K562 (cell line): ENCODE measurements around the gene CPNE9. TPM values are rescaled to one million over a fixed set of nuclear protein-coding genes. Genes with fewer than 3 reads are reported as not detected.

Source experiments
- ARID3A ChIP-seq: IDR thresholded peaks from 2 replicates; pipeline ENCODE4 v1.6.1; 2012; ENCODE audit warnings: low read depth, low read length, improper control_type of control experiment, borderline replicate concordance
- BMI1 ChIP-seq: fragments of 150-350 bp; IDR thresholded peaks from 2 replicates; pipeline ENCODE4 v1.6.1; 2014; ENCODE audit warnings: low read length
- BRD4 ChIP-seq: fragments of 200-600 bp; sonication (generic); IDR thresholded peaks from 2 replicates; pipeline ENCODE4 v1.6.1; 2017; ENCODE audit warnings: inconsistent platforms
- CBX2 ChIP-seq: fragments of 200-600 bp; sonication (generic); IDR thresholded peaks from one replicate; pipeline ENCODE4 v1.6.1; 2012; ENCODE audit warnings: mild to moderate bottlenecking, low read length, inconsistent platforms; ENCODE audit not compliant: insufficient read depth, poor library complexity, severe bottlenecking
- CGGBP1 ChIP-seq: fragments of 250-450 bp; sonication (Bioruptor Pico); IDR thresholded peaks from 2 replicates; pipeline ENCODE4 v1.9.0; 2021; ENCODE audit warnings: mild to moderate bottlenecking
- EGR1 ChIP-seq: fragments of 450-650 bp; conservative IDR thresholded peaks from 2 replicates; pipeline ENCODE4 v1.6.1; 2017; ENCODE audit warnings: mild to moderate bottlenecking
- ETV5 ChIP-seq: sonication (generic); formaldehyde crosslinking; IDR thresholded peaks from 2 replicates; pipeline ENCODE4 v1.4.0; 2020; ENCODE audit warnings: low read depth, mild to moderate bottlenecking, missing genetic modification reagents
- GABPB2 ChIP-seq: fragments of 250-450 bp; sonication (Bioruptor Pico); conservative IDR thresholded peaks from 2 replicates; pipeline ENCODE4 v1.5.1; 2021; ENCODE audit warnings: mild to moderate bottlenecking
- HMG20A ChIP-seq: fragments of 450-650 bp; formaldehyde crosslinking; conservative IDR thresholded peaks from 2 replicates; pipeline ENCODE4 v1.4.0; 2020; ENCODE audit warnings: mild to moderate bottlenecking, mixed read lengths
- HNRNPH1 ChIP-seq: fragments of 200-400 bp; formaldehyde crosslinking; optimal IDR thresholded peaks from 2 replicates; pipeline ENCODE3; 2017; ENCODE audit warnings: low read depth, mild to moderate bottlenecking, low read length, moderate library complexity
- JUND ChIP-seq, 2 experiments: IDR thresholded peaks; 2 replicates in 1 of 2; 3 replicates in 1 of 2; pipeline ENCODE4 v1.6.1; 2011; ENCODE audit warnings: borderline replicate concordance in 2 of 2, low read depth in 2 of 2, low read length in 2 of 2, improper control_type of control experiment in 1 of 2, missing biosample characterization in 1 of 2, missing genetic modification characterization in 1 of 2, missing genetic modification reagents in 1 of 2
- MITF ChIP-seq: IDR thresholded peaks from 2 replicates; pipeline ENCODE4 v1.6.1; 2014; ENCODE audit warnings: antibody characterized with exemption
- NCOA4 ChIP-seq: fragments of 450-650 bp; IDR thresholded peaks from 2 replicates; pipeline ENCODE4 v1.6.1; 2018; ENCODE audit warnings: mild to moderate bottlenecking; ENCODE audit not compliant: partially characterized antibody
- NEUROD1 ChIP-seq: fragments of 150-350 bp; IDR thresholded peaks from 2 replicates; pipeline ENCODE4 v1.6.1; 2014; ENCODE audit warnings: borderline replicate concordance, low read length, low read depth; ENCODE audit not compliant: partially characterized antibody
- NR1H2 ChIP-seq: sonication (generic); formaldehyde crosslinking; IDR thresholded peaks from 2 replicates; pipeline ENCODE4 v1.4.0; 2020; ENCODE audit warnings: mild to moderate bottlenecking, missing genetic modification reagents
- PHF20 ChIP-seq: fragments of 450-650 bp; IDR thresholded peaks from 2 replicates; pipeline ENCODE4 v1.6.1; 2018; ENCODE audit not compliant: partially characterized antibody
- SMARCC2 ChIP-seq: fragments of 450-650 bp; IDR thresholded peaks from 2 replicates; pipeline ENCODE4 v1.6.1; 2017; ENCODE audit warnings: antibody characterized with exemption, moderate library complexity, mild to moderate bottlenecking, low read depth
- STAG1 ChIP-seq: sonication (generic); formaldehyde crosslinking; IDR thresholded peaks from 2 replicates; pipeline ENCODE4 v1.5.0; 2020; ENCODE audit warnings: missing genetic modification reagents, borderline replicate concordance
- ZBTB5 ChIP-seq: fragments of 450-650 bp; IDR thresholded peaks from 2 replicates; pipeline ENCODE4 v1.6.1; 2017; ENCODE audit warnings: antibody characterized with exemption
- polyA plus RNA-seq, 8 experiments: library from polyadenylated mRNA; depleted of rRNA in 4 of 8; stranded (reverse) in 5 of 8; unstranded in 3 of 8; fragments of >200 nt; fragmentation: Nextera tagmentation in 2 of 8; fragmentation: Illumina TruSeq in 1 of 8; extraction: Ambion mirVana in 2 of 8; extraction: Trizol in 1 of 8; gene quantifications; 2 replicates each; pipeline versions ENCODE4 v1.2.1 to v1.2.3, GENCODE V29; 2011 to 2014; ENCODE audit warnings: inconsistent platforms in 1 of 8, missing spikeins in 1 of 8
- total RNA-seq, 7 experiments: library from RNA; depleted of rRNA in 6 of 7; stranded (reverse); fragments of >200 nt in 6 of 7; fragmentation: Illumina TruSeq in 2 of 7; extraction: Trizol in 2 of 7; gene quantifications; 2 replicates each; pipeline versions ENCODE4 v1.2.1 to v1.2.3, GENCODE V29; 2011 to 2021; ENCODE audit warnings: low replicate concordance in 1 of 7
- TF ChIP-seq, protein P1 (sequence below): IDR thresholded peaks from 2 replicates; pipeline ENCODE4 v1.6.1; 2011; ENCODE audit not compliant: insufficient read length; ENCODE audit errors: extremely low read depth

The CPNE9 gene
- total and polyA plus RNA-seq, 9 of the 15 experiments (the other 6 are each of a cell fraction or from before 2014, with no cell fraction given) = 0.22 to 0.56 (median 0.29) TPM; not detected in 3

- TF ChIP-seq ETV5 = peak; percentile 18; the same call in 1 of the 2 replicates
- no peak for TF ChIP-seq ARID3A
- no peak for TF ChIP-seq BMI1
- TF ChIP-seq GABPB2 (CRISPR knock-in tag) = 0 out of 2 replicates have a peak, but pooled peaks have one; percentile 29
- TF ChIP-seq NEUROD1 = peak; percentile 51
- TF ChIP-seq NCOA4 = no peak
- TF ChIP-seq ZBTB5 = peak; percentile 96
- 0 out of 2 replicates have a peak, but pooled peaks have one; percentile 31 for TF ChIP-seq JUND (IDR thresholded peaks at IDR 0.05; ENCODE audit: borderline replicate concordance, low read depth, low read length)
- TF ChIP-seq JUND (tag; IDR thresholded peaks at IDR 0.05; ENCODE audit: borderline replicate concordance, low read depth, low read length) = 0 out of 3 replicates have a peak, but pooled peaks have one; percentile 38
- TF ChIP-seq STAG1 (CRISPR knock-in tag) = no peak
- 0 out of 2 replicates have a peak, but pooled peaks have one; percentile 79 for TF ChIP-seq NR1H2 (CRISPR knock-in tag)
- TF ChIP-seq, protein P1, sequence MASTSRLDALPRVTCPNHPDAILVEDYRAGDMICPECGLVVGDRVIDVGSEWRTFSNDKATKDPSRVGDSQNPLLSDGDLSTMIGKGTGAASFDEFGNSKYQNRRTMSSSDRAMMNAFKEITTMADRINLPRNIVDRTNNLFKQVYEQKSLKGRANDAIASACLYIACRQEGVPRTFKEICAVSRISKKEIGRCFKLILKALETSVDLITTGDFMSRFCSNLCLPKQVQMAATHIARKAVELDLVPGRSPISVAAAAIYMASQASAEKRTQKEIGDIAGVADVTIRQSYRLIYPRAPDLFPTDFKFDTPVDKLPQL = no peak
- TF ChIP-seq MITF = peak; percentile 20; the same call in 1 of the 2 replicates
- no peak for TF ChIP-seq HNRNPH1
- no peak for TF ChIP-seq CBX2
- TF ChIP-seq EGR1 = peak; percentile 76
- peak; percentile 94; the same call in 1 of the 2 replicates for TF ChIP-seq CGGBP1 (CRISPR knock-in tag)
- TF ChIP-seq SMARCC2 = no peak
- peak; percentile 53; the same call in 1 of the 2 replicates for TF ChIP-seq BRD4
- TF ChIP-seq PHF20 = peak; percentile 85
- no peak for TF ChIP-seq HMG20A (CRISPR knock-in tag)
These were observed 27.8 kb downstream of the CPNE9 start, which contains the start of gene BRPF1 (continued) for GRCh38 chr3:9731206-9732079.
